WERI-Rb-1 (cell line): ENCODE measurements around the gene USHBP1.

Experiments used
- DNase-seq: peaks from one replicate; pipeline ENCODE4 v3.0.0-alpha.2; 2020
- H3K27ac ChIP-seq: fragments of 250-450 bp; sonication (Bioruptor Pico); 2 replicates; pipeline ENCODE4 v1.5.1; 2020; ENCODE audit warnings: mild to moderate bottlenecking, moderate library complexity
- H3K27me3 ChIP-seq: fragments of 250-450 bp; sonication (Bioruptor Pico); 2 replicates; pipeline ENCODE4 v1.5.1; 2021; ENCODE audit warnings: mild to moderate bottlenecking, low read depth, moderate library complexity; ENCODE audit not compliant: insufficient read depth, severe bottlenecking
- H3K36me3 ChIP-seq: fragments of 250-450 bp; sonication (Bioruptor Pico); 2 replicates; pipeline ENCODE4 v1.5.1; 2020; ENCODE audit warnings: mild to moderate bottlenecking, moderate library complexity
- H3K4me3 ChIP-seq: 2 replicates; pipeline ENCODE4 v1.5.1; 2011; ENCODE audit warnings: low read depth, mild to moderate bottlenecking, control low read depth, low read length
- H3K9me3 ChIP-seq: fragments of 250-450 bp; sonication (Bioruptor Pico); 2 replicates; pipeline ENCODE4 v1.5.1; 2021; ENCODE audit warnings: mild to moderate bottlenecking, moderate library complexity; ENCODE audit not compliant: severe bottlenecking
- CTCF ChIP-seq: IDR thresholded peaks from 2 replicates; pipeline ENCODE4 v1.5.1; 2011; ENCODE audit warnings: low read depth, mild to moderate bottlenecking, control low read depth, inconsistent platforms, low read length

USHBP1 gene

GRCh38 chr19:17213334-17213733 is 51.2 kb downstream of the USHBP1 start:
- peaks cover 33% of the 10 kb centered on the region for H3K36me3 ChIP-seq

GRCh38 chr19:17211547-17212446 is 52.7 kb downstream of the USHBP1 start:
- Histone ChIP-seq H3K36me3 (peaks cover 33% of the 10 kb centered on the region), H3K27me3 (no peaks in the 10 kb centered on the region), H3K9me3 (no peaks in the 10 kb centered on the region), H3K4me3 (no peak overlapping the region), H3K27ac (no peak overlapping the region)
- no peak for TF ChIP-seq CTCF
- DNase-seq, result no peak

More at GRCh38 chr19:17213334-17213733, 51.2 kb downstream of the USHBP1 start:
- no peak overlapping the region for H3K4me3 ChIP-seq
- no peak for TF ChIP-seq CTCF
- no peaks in the 10 kb centered on the region for H3K9me3 ChIP-seq
- no peaks in the 10 kb centered on the region for H3K27me3 ChIP-seq
- no peak overlapping the region for H3K27ac ChIP-seq
- DNase-seq, result no peak

- no peaks in the 10 kb centered on the region for H3K9me3 ChIP-seq
- DNase-seq, result no peak
- H3K27ac ChIP-seq, result no peak overlapping the region
- peaks cover 41% of the 10 kb centered on the region for H3K36me3 ChIP-seq
- H3K4me3 ChIP-seq, result no peak overlapping the region
- no peak for TF ChIP-seq CTCF
- no peaks in the 10 kb centered on the region for H3K27me3 ChIP-seq
Observed at GRCh38 chr19:17210296-17210695, 54.2 kb downstream of the USHBP1 start.

- H3K4me3 ChIP-seq, result no peak overlapping the region
- no peaks in the 10 kb centered on the region for H3K27me3 ChIP-seq
- TF ChIP-seq CTCF, result no peak
- peak; percentile 87 for DNase-seq
- H3K9me3 ChIP-seq, result no peaks in the 10 kb centered on the region
- no peak overlapping the region for H3K27ac ChIP-seq
- H3K36me3 ChIP-seq, result peaks cover 44% of the 10 kb centered on the region
Observed at GRCh38 chr19:17209126-17210036, 55.2 kb downstream of the USHBP1 start.

- H3K27me3 ChIP-seq, result no peaks in the 10 kb centered on the region
- H3K36me3 ChIP-seq, result peaks cover 48% of the 10 kb centered on the region
- no peaks in the 10 kb centered on the region for H3K9me3 ChIP-seq
- no peak overlapping the region for H3K27ac ChIP-seq
- H3K4me3 ChIP-seq, result no peak overlapping the region
- no peak for DNase-seq
- TF ChIP-seq CTCF, result no peak
Observed at GRCh38 chr19:17206736-17207581, 57.6 kb downstream of the USHBP1 start.
